Measurements from ENCODE around the gene ZNF595. TPM values are rescaled to one million over a fixed set of nuclear protein-coding genes. Genes with fewer than 3 reads are reported as not detected.
"Not testable (repeated sequence)": the region's sequence is repeated elsewhere in the genome, so short reads cannot be mapped to it uniquely, and the experiment has no call there.

The ZNF595 gene
- total RNA-seq: 10 to 100 TPM in 1 of 2 donors, 1 to 10 TPM in 1; 9.9 to 13.1 TPM
- long read RNA-seq, partial matches to known transcripts: 0 of 2 reads
- long read RNA-seq, other reads (novel, unspliced or antisense): 0 of 2 reads

- intact Hi-C loops (cut with DNase I, micrococcal nuclease): not testable (repeated sequence)
- DNase-seq (peak; percentile 43 to 47), ATAC-seq (peak; percentile 98)
Measured at GRCh38 chr4:52804-53479, at the start of gene ZNF595. TSS of gene ZNF595 (plus strand) at chr4:53321. CDS start at chr4:53489, 168 bp downstream.

GRCh38 chr4:9937-10870 is 42.9 kb upstream of the ZNF595 start:
- ATAC-seq: peak; percentile 48
- peak in 1 of 2 donors; percentile 22 for DNase-seq
- intact Hi-C loops (cut with DNase I, micrococcal nuclease): not testable (repeated sequence)

GRCh38 chr4:11095-11815 is 41.9 kb upstream of the ZNF595 start:
- peak; percentile 47 for ATAC-seq
- DNase-seq; intact Hi-C loops (cut with DNase I, micrococcal nuclease): not testable (repeated sequence)

GRCh38 chr4:11816-12417 is 41.2 kb upstream of the ZNF595 start:
- DNase-seq (peak in 1 of 2 donors; percentile 11), ATAC-seq (peak; percentile 58)
- intact Hi-C loops (cut with DNase I, micrococcal nuclease): not testable (repeated sequence)

GRCh38 chr4:18128-18527 is 35.0 kb upstream of the ZNF595 start:
- DNase-seq; ATAC-seq; intact Hi-C loops (cut with DNase I, micrococcal nuclease): not testable (repeated sequence)

GRCh38 chr4:18589-18988 is 34.5 kb upstream of the ZNF595 start:
- intact Hi-C loops (cut with DNase I, micrococcal nuclease); ATAC-seq; DNase-seq: not testable (repeated sequence)

GRCh38 chr4:22882-23281 is 30.2 kb upstream of the ZNF595 start:
- intact Hi-C loops (cut with DNase I, micrococcal nuclease); ATAC-seq; DNase-seq: not testable (repeated sequence)

- ATAC-seq; DNase-seq; intact Hi-C loops (cut with DNase I, micrococcal nuclease): not testable (repeated sequence)
Measured at GRCh38 chr4:24359-24758, 28.8 kb upstream of the ZNF595 start.

- ATAC-seq; intact Hi-C loops (cut with DNase I, micrococcal nuclease); DNase-seq: not testable (repeated sequence)
Measured at GRCh38 chr4:27501-27900, 25.6 kb upstream of the ZNF595 start.

GRCh38 chr4:28767-29542 is 24.2 kb upstream of the ZNF595 start:
- ATAC-seq: peak; percentile 42
- DNase-seq: peak in 1 of 2 donors; percentile 36
- intact Hi-C loops (cut with DNase I, micrococcal nuclease): not testable (repeated sequence)

GRCh38 chr4:33314-33713 is 19.8 kb upstream of the ZNF595 start:
- intact Hi-C loops (cut with DNase I, micrococcal nuclease); ATAC-seq: not testable (repeated sequence)

GRCh38 chr4:36559-37415 is 16.3 kb upstream of the ZNF595 start:
- DNase-seq; ATAC-seq; intact Hi-C loops (cut with DNase I, micrococcal nuclease): not testable (repeated sequence)

More at GRCh38 chr4:33314-33713, 19.8 kb upstream of the ZNF595 start:
- DNase-seq: not testable (repeated sequence)

- DNase-seq; intact Hi-C loops (cut with DNase I, micrococcal nuclease); ATAC-seq: not testable (repeated sequence)
Measured at GRCh38 chr4:38202-38601, 14.9 kb upstream of the ZNF595 start.

GRCh38 chr4:43375-43774 is 9.7 kb upstream of the ZNF595 start:
- DNase-seq; intact Hi-C loops (cut with DNase I, micrococcal nuclease); ATAC-seq: not testable (repeated sequence)

GRCh38 chr4:51253-51652 is 1.9 kb upstream of the ZNF595 start:
- intact Hi-C loops (cut with DNase I, micrococcal nuclease); DNase-seq; ATAC-seq: not testable (repeated sequence)

GRCh38 chr4:51655-52277 is 1.4 kb upstream of the ZNF595 start:
- intact Hi-C loops (cut with DNase I, micrococcal nuclease); DNase-seq; ATAC-seq: not testable (repeated sequence)

Data from left colon (tissue), 2 donors.